ENCODE measurements around the gene FBXW7. TPM values are rescaled to one million over a fixed set of nuclear protein-coding genes. Genes with fewer than 3 reads are reported as not detected.

The FBXW7 gene
- total RNA-seq, 1 donor from 2014 or later: 128 TPM

- no peak for TF ChIP-seq CTCF (IDR thresholded peaks at IDR 0.05)
- Histone ChIP-seq H3K27ac (no peak overlapping the region), H3K36me3 (peaks cover 0 to 18% of the 10 kb centered on the region in 2 donors), H3K9me3 (no peaks in the 10 kb centered on the region), H3K4me1 (peaks cover 0 to 10% of the 10 kb centered on the region in 2 donors), H3K4me3 (no peak overlapping the region), H3K27me3 (no peaks in the 10 kb centered on the region)
- no peak for DNase-seq (ENCODE audit: low spot score in 2 of 2)
- intact Hi-C loops (cut with DNase I): no loop called here
Measured at GRCh38 chr4:152348670-152349069, 187.2 kb downstream of the FBXW7 start.

- no peak overlapping the region for H3K4me3 ChIP-seq
- H3K27ac ChIP-seq: no peak overlapping the region
- H3K9me3 ChIP-seq: no peaks in the 10 kb centered on the region
- TF ChIP-seq CTCF (IDR thresholded peaks at IDR 0.05): no peak
- H3K36me3 ChIP-seq: peaks cover 0 to 18% of the 10 kb centered on the region in 2 donors
- H3K4me1 ChIP-seq: peaks cover 0 to 2% of the 10 kb centered on the region in 2 donors
- intact Hi-C loops (cut with DNase I): no loop called here
- no peaks in the 10 kb centered on the region for H3K27me3 ChIP-seq
- DNase-seq (ENCODE audit: low spot score in 2 of 2): no peak
Measured at GRCh38 chr4:152346979-152347378, 188.9 kb downstream of the FBXW7 start.

GRCh38 chr4:152346526-152346925, 189.4 kb downstream of the FBXW7 start:
- H3K36me3 ChIP-seq: peaks cover 0 to 18% of the 10 kb centered on the region in 2 donors
- no peaks in the 10 kb centered on the region for H3K4me1 ChIP-seq
- no peak overlapping the region for H3K4me3 ChIP-seq
- H3K27ac ChIP-seq: no peak overlapping the region
- DNase-seq (ENCODE audit: low spot score in 2 of 2): no peak
- H3K9me3 ChIP-seq: no peaks in the 10 kb centered on the region
- intact Hi-C loops (cut with DNase I): no loop called here
- H3K27me3 ChIP-seq: no peaks in the 10 kb centered on the region
- no peak for TF ChIP-seq CTCF (IDR thresholded peaks at IDR 0.05)

GRCh38 chr4:152344001-152344400, 191.9 kb downstream of the FBXW7 start:
- Histone ChIP-seq H3K27ac (no peak overlapping the region), H3K36me3 (peaks cover 0 to 18% of the 10 kb centered on the region in 2 donors), H3K4me1 (no peaks in the 10 kb centered on the region), H3K9me3 (no peaks in the 10 kb centered on the region), H3K27me3 (no peaks in the 10 kb centered on the region), H3K4me3 (no peak overlapping the region)
- intact Hi-C loops (cut with DNase I): no loop called here
- no peak for TF ChIP-seq CTCF (IDR thresholded peaks at IDR 0.05)
- DNase-seq (ENCODE audit: low spot score in 2 of 2): no peak

- DNase-seq (ENCODE audit: low spot score in 2 of 2): no peak
- TF ChIP-seq CTCF (IDR thresholded peaks at IDR 0.05): no peak
- H3K27ac ChIP-seq: no peak overlapping the region
- no peaks in the 10 kb centered on the region for H3K9me3 ChIP-seq
- peaks cover 0 to 18% of the 10 kb centered on the region in 2 donors for H3K36me3 ChIP-seq
- no peak overlapping the region for H3K4me3 ChIP-seq
- intact Hi-C loops (cut with DNase I): no loop called here
- H3K27me3 ChIP-seq: no peaks in the 10 kb centered on the region
- H3K4me1 ChIP-seq: no peaks in the 10 kb centered on the region
Measured at GRCh38 chr4:152342293-152342692, 193.6 kb downstream of the FBXW7 start.

GRCh38 chr4:152340818-152341217, 195.1 kb downstream of the FBXW7 start:
- no peaks in the 10 kb centered on the region for H3K4me1 ChIP-seq
- no peak for TF ChIP-seq CTCF (IDR thresholded peaks at IDR 0.05)
- peaks cover 0 to 7% of the 10 kb centered on the region in 2 donors for H3K36me3 ChIP-seq
- H3K4me3 ChIP-seq: no peak overlapping the region
- no peaks in the 10 kb centered on the region for H3K9me3 ChIP-seq
- DNase-seq (ENCODE audit: low spot score in 2 of 2): no peak
- intact Hi-C loops (cut with DNase I): no loop called here
- H3K27ac ChIP-seq: no peak overlapping the region
- H3K27me3 ChIP-seq: no peaks in the 10 kb centered on the region

Measured in ascending aorta (tissue), 2 donors.